Activated B cell treated with CpG ODN at 0.5 μM for 24 hours (primary cell): ENCODE results near the gene PHOX2B. TPM values are rescaled to one million over a fixed set of nuclear protein-coding genes. Genes with fewer than 3 reads are reported as not detected.
"Not testable (repeated sequence)": the region's sequence is repeated elsewhere in the genome, so short reads cannot be mapped to it uniquely, and the experiment has no call there.

Experiments
- ATAC-seq: fragments of 200-7000 bp; cut with Tn5 transposase; one replicate; pipeline ENCODE4 v1.10.0; 2021; ENCODE audit warnings: low read depth, mild to moderate bottlenecking, moderate library complexity
- CTCF ChIA-PET: fragments of 350-600 bp; sonication (Branson Sonifier 250); formaldehyde crosslinking; loops from one replicate; lab custom pipeline; 2021; ENCODE audit warnings: antibody characterized with exemption; lab: Charles Lee
- POLR2A ChIA-PET: fragments of 350-600 bp; sonication (Branson Sonifier 250); formaldehyde crosslinking; loops from one replicate; lab custom pipeline; 2021; ENCODE audit warnings: antibody characterized with exemption; lab: Charles Lee
- DNase-seq: peaks from one replicate; pipeline ENCODE4 v3.0.0; 2022
- H3K27ac Mint-ChIP-seq: one replicate; pipeline ENCODE4 v1.8.0; 2020; ENCODE audit warnings: mixed read lengths
- H3K27me3 Mint-ChIP-seq: one replicate; pipeline ENCODE4 v1.8.0; 2021; ENCODE audit warnings: mixed read lengths
- H3K36me3 Mint-ChIP-seq: one replicate; pipeline ENCODE4 v1.8.0; 2021; ENCODE audit warnings: low read depth, mixed read lengths
- H3K4me1 Mint-ChIP-seq: one replicate; pipeline ENCODE4 v1.8.0; 2021; ENCODE audit warnings: mixed read lengths
- H3K4me3 Mint-ChIP-seq: one replicate; pipeline ENCODE4 v1.8.0; 2020; ENCODE audit warnings: mild to moderate bottlenecking, mixed read lengths
- H3K9me3 Mint-ChIP-seq: one replicate; pipeline ENCODE4 v1.8.0; 2020; ENCODE audit warnings: mixed read lengths
- CTCF ChIP-seq: fragments of 200-600 bp; IDR thresholded peaks from one replicate; pipeline ENCODE4 v1.8.0; 2022; ENCODE audit warnings: antibody characterized with exemption, mild to moderate bottlenecking
- intact Hi-C: fragments of 100-400 bp; cut with micrococcal nuclease; formaldehyde crosslinking; loops from one replicate; pipeline ENCODE4 v1.15.1; 2024
- total RNA-seq: library from RNA; stranded (reverse); gene quantifications from 2 replicates; pipeline ENCODE4 v1.2.3, GENCODE V29; 2022

Gene PHOX2B
- total RNA-seq, 1 donor from 2014 or later = not detected

GRCh38 chr4:41744572-41745291 lies 3.8 kb downstream of the PHOX2B start:
- ChIA-PET CTCF (no interaction called here), POLR2A (no interaction called here)
- Mint-ChIP-seq H3K27me3 (peaks cover 53% of the 10 kb centered on the region), H3K4me1 (no peaks in the 10 kb centered on the region), H3K36me3 (no peaks in the 10 kb centered on the region), H3K9me3 (peaks cover 2% of the 10 kb centered on the region), H3K27ac (no peak overlapping the region), H3K4me3 (no peak overlapping the region)
- ATAC-seq (no peak), DNase-seq (no peak)
- intact Hi-C loops = no loop called here
- no peak for TF ChIP-seq CTCF

GRCh38 chr4:41741354-41741753 lies 7.2 kb downstream of the PHOX2B start:
- POLR2A ChIA-PET = no interaction called here

GRCh38 chr4:41737491-41737890 lies 11.0 kb downstream of the PHOX2B start:
- CTCF ChIA-PET, H3K36me3 Mint-ChIP-seq, POLR2A ChIA-PET, H3K9me3 Mint-ChIP-seq, DNase-seq, H3K4me3 Mint-ChIP-seq, ATAC-seq, H3K4me1 Mint-ChIP-seq, H3K27ac Mint-ChIP-seq, intact Hi-C loops: not testable (repeated sequence)
- peaks cover 18% of the 10 kb centered on the region for H3K27me3 Mint-ChIP-seq

More at GRCh38 chr4:41741354-41741753, 7.2 kb downstream of the PHOX2B start:
- Mint-ChIP-seq H3K4me1 (no peaks in the 10 kb centered on the region), H3K9me3 (peaks cover 2% of the 10 kb centered on the region), H3K4me3 (no peak overlapping the region), H3K27me3 (peaks cover 32% of the 10 kb centered on the region), H3K27ac (no peak overlapping the region), H3K36me3 (no peaks in the 10 kb centered on the region)
- DNase-seq = no peak
- TF ChIP-seq CTCF = no peak
- ATAC-seq = no peak
- CTCF ChIA-PET = no interaction called here
- intact Hi-C loops = no loop called here

GRCh38 chr4:41734371-41734770 lies 14.2 kb downstream of the PHOX2B start:
- no peak overlapping the region for H3K4me3 Mint-ChIP-seq
- POLR2A ChIA-PET = no interaction called here

GRCh38 chr4:41731569-41732126 lies 16.9 kb downstream of the PHOX2B start:
- intact Hi-C loops = no loop called here
- H3K36me3 Mint-ChIP-seq = no peaks in the 10 kb centered on the region
- ChIA-PET POLR2A (no interaction called here), CTCF (no interaction called here)
- H3K27ac Mint-ChIP-seq = no peak overlapping the region
- H3K27me3 Mint-ChIP-seq = peaks cover 11% of the 10 kb centered on the region
- H3K4me1 Mint-ChIP-seq = no peaks in the 10 kb centered on the region
- no peak for TF ChIP-seq CTCF
- ATAC-seq (no peak), DNase-seq (no peak)
- H3K9me3 Mint-ChIP-seq = no peaks in the 10 kb centered on the region
- H3K4me3 Mint-ChIP-seq = no peak overlapping the region

More at GRCh38 chr4:41734371-41734770, 14.2 kb downstream of the PHOX2B start:
- H3K36me3 Mint-ChIP-seq = no peaks in the 10 kb centered on the region
- no peak overlapping the region for H3K27ac Mint-ChIP-seq
- H3K9me3 Mint-ChIP-seq = no peaks in the 10 kb centered on the region
- no peak for TF ChIP-seq CTCF
- peaks cover 16% of the 10 kb centered on the region for H3K27me3 Mint-ChIP-seq
- CTCF ChIA-PET = no interaction called here
- intact Hi-C loops = no loop called here
- ATAC-seq (no peak), DNase-seq (no peak)
- H3K4me1 Mint-ChIP-seq = no peaks in the 10 kb centered on the region
